ENCODE results near the gene ARFIP1.

Gene ARFIP1

GRCh38 chr4:152898606-152899005 lies 118.9 kb downstream of the ARFIP1 start:
- no peak overlapping the region for H3K4me3 ChIP-seq (ENCODE audit: low read depth, low read length)
- in situ Hi-C loops (cut with HindIII; ENCODE audit: low sequenced_read_pairs) = no loop called here
- TF ChIP-seq CTCF (IDR thresholded peaks at IDR 0.05; ENCODE audit: low read depth, low read length) = no peak
- DNase-seq (ENCODE audit: low read depth, low spot score) = no peak

GRCh38 chr4:152900395-152900794 lies 120.6 kb downstream of the ARFIP1 start:
- no peak for DNase-seq (ENCODE audit: low read depth, low spot score)
- TF ChIP-seq CTCF (IDR thresholded peaks at IDR 0.05; ENCODE audit: low read depth, low read length) = no peak
- no peak overlapping the region for H3K4me3 ChIP-seq (ENCODE audit: low read depth, low read length)
- in situ Hi-C loops (cut with HindIII; ENCODE audit: low sequenced_read_pairs) = no loop called here

GRCh38 chr4:152901205-152901604 lies 121.5 kb downstream of the ARFIP1 start:
- TF ChIP-seq CTCF (IDR thresholded peaks at IDR 0.05; ENCODE audit: low read depth, low read length) = no peak
- in situ Hi-C loops (cut with HindIII; ENCODE audit: low sequenced_read_pairs) = no loop called here

GRCh38 chr4:152903658-152904057 lies 123.9 kb downstream of the ARFIP1 start:
- no peak for DNase-seq (ENCODE audit: low read depth, low spot score)
- in situ Hi-C loops (cut with HindIII; ENCODE audit: low sequenced_read_pairs) = no loop called here
- TF ChIP-seq CTCF (IDR thresholded peaks at IDR 0.05; ENCODE audit: low read depth, low read length) = no peak
- H3K4me3 ChIP-seq (ENCODE audit: low read depth, low read length) = no peak overlapping the region

More at GRCh38 chr4:152901205-152901604, 121.5 kb downstream of the ARFIP1 start:
- no peak overlapping the region for H3K4me3 ChIP-seq (ENCODE audit: low read depth, low read length)
- DNase-seq (ENCODE audit: low read depth, low spot score) = no peak

- no peak for DNase-seq (ENCODE audit: low read depth, low spot score)
- in situ Hi-C loops (cut with HindIII; ENCODE audit: low sequenced_read_pairs) = no loop called here
- TF ChIP-seq CTCF (IDR thresholded peaks at IDR 0.05; ENCODE audit: low read depth, low read length) = no peak
- H3K4me3 ChIP-seq (ENCODE audit: low read depth, low read length) = no peak overlapping the region
Observed at GRCh38 chr4:152909901-152910300, 130.1 kb downstream of the ARFIP1 start.

- TF ChIP-seq CTCF (IDR thresholded peaks at IDR 0.05; ENCODE audit: low read depth, low read length) = no peak
- no peak overlapping the region for H3K4me3 ChIP-seq (ENCODE audit: low read depth, low read length)
- in situ Hi-C loops (cut with HindIII; ENCODE audit: low sequenced_read_pairs) = no loop called here
- DNase-seq (ENCODE audit: low read depth, low spot score) = no peak
Observed at GRCh38 chr4:152910521-152910920, 130.8 kb downstream of the ARFIP1 start.
